Measurements from ENCODE around the gene TSHZ1.

DNA sequence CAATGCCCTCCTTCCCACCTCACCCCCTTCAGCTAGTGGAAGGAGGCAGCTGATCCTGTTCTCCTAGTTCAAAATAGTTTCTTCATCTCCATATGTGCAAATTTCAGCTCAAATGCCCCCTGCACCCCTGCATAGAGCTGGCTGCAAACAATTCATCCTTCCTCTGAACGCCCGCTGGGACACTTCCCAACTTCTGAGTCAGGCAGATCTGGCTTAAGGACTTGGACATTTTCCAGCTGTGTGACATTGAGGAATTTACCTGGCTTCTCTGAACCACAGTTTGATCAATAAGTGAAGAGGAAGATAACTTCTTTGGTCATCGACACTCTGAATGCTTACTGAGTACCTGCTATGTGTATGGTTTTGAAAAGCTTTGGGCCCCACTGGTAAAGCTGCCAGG is 25.1 kb upstream of the TSHZ1 start:
- TF ChIP-seq, protein P1, sequence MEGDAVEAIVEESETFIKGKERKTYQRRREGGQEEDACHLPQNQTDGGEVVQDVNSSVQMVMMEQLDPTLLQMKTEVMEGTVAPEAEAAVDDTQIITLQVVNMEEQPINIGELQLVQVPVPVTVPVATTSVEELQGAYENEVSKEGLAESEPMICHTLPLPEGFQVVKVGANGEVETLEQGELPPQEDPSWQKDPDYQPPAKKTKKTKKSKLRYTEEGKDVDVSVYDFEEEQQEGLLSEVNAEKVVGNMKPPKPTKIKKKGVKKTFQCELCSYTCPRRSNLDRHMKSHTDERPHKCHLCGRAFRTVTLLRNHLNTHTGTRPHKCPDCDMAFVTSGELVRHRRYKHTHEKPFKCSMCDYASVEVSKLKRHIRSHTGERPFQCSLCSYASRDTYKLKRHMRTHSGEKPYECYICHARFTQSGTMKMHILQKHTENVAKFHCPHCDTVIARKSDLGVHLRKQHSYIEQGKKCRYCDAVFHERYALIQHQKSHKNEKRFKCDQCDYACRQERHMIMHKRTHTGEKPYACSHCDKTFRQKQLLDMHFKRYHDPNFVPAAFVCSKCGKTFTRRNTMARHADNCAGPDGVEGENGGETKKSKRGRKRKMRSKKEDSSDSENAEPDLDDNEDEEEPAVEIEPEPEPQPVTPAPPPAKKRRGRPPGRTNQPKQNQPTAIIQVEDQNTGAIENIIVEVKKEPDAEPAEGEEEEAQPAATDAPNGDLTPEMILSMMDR (conservative IDR thresholded peaks at IDR 0.05; ENCODE audit: low read depth in 2 of 2) = no peak
- no peak for TF ChIP-seq POLR2AphosphoS5 (IDR thresholded peaks at IDR 0.05; ENCODE audit: low read depth)
- TF ChIP-seq EZH2phosphoT487 (IDR thresholded peaks at IDR 0.05; ENCODE audit: unreplicated experiment) = no peak
- TF ChIP-seq, protein P2, sequence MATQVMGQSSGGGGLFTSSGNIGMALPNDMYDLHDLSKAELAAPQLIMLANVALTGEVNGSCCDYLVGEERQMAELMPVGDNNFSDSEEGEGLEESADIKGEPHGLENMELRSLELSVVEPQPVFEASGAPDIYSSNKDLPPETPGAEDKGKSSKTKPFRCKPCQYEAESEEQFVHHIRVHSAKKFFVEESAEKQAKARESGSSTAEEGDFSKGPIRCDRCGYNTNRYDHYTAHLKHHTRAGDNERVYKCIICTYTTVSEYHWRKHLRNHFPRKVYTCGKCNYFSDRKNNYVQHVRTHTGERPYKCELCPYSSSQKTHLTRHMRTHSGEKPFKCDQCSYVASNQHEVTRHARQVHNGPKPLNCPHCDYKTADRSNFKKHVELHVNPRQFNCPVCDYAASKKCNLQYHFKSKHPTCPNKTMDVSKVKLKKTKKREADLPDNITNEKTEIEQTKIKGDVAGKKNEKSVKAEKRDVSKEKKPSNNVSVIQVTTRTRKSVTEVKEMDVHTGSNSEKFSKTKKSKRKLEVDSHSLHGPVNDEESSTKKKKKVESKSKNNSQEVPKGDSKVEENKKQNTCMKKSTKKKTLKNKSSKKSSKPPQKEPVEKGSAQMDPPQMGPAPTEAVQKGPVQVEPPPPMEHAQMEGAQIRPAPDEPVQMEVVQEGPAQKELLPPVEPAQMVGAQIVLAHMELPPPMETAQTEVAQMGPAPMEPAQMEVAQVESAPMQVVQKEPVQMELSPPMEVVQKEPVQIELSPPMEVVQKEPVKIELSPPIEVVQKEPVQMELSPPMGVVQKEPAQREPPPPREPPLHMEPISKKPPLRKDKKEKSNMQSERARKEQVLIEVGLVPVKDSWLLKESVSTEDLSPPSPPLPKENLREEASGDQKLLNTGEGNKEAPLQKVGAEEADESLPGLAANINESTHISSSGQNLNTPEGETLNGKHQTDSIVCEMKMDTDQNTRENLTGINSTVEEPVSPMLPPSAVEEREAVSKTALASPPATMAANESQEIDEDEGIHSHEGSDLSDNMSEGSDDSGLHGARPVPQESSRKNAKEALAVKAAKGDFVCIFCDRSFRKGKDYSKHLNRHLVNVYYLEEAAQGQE (IDR thresholded peaks at IDR 0.05; ENCODE audit: unreplicated experiment) = no peak
- TF ChIP-seq EZH2 (IDR thresholded peaks at IDR 0.05; ENCODE audit: low read depth, unreplicated experiment) = no peak

Data from GM23338 (cell line).